IMR-90 (cell line): ENCODE data around the gene CBR1. TPM values are rescaled to one million over a fixed set of nuclear protein-coding genes. Genes with fewer than 3 reads are reported as not detected.

Source experiments
- ATAC-seq: fragments of 200-7000 bp; cut with Tn5 transposase; 2 replicates; pipeline ENCODE4 v1.9.1; 2020; ENCODE audit warnings: low read depth, mild to moderate bottlenecking, moderate library complexity
- BruUV-seq: library from RNA; stranded (reverse); fragments of 400-500 nt; replicated peaks from 2 replicates; lab custom pipeline; 2021; lab: Mats Ljungman, UMichigan
- CTCF ChIA-PET: fragments of 300-600 bp; formaldehyde crosslinking; extraction: SDS; loops from one replicate; lab custom pipeline; 2021; ENCODE audit warnings: antibody characterized with exemption; lab: Yijun Ruan, JAX
- POLR2A ChIA-PET: fragments of 300-600 bp; sonication (Branson Sonifier 250); formaldehyde crosslinking; loops from one replicate; lab custom pipeline; 2022; ENCODE audit warnings: antibody characterized with exemption; ENCODE audit not compliant: unreplicated experiment; lab: Charles Lee
- DNase-seq: peaks from one replicate; pipeline ENCODE4 v3.0.0; 2013
- H2AFZ ChIP-seq: replicated peaks from 2 replicates; pipeline ENCODE3; 2013; ENCODE audit warnings: low read length, mild to moderate bottlenecking; ENCODE audit not compliant: poor library complexity
- H2AK5ac ChIP-seq: 2 replicates; pipeline ENCODE4 v1.6.1; 2013; ENCODE audit warnings: low read depth, low read length, inconsistent platforms
- H2AK9ac ChIP-seq: replicated peaks from 2 replicates; pipeline ENCODE3; 2013; ENCODE audit warnings: mild to moderate bottlenecking, low read depth, low read length, moderate library complexity; ENCODE audit not compliant: poor library complexity
- H2BK120ac ChIP-seq: 2 replicates; pipeline ENCODE4 v1.6.1; 2013; ENCODE audit warnings: low read depth, low read length, inconsistent platforms
- H2BK15ac ChIP-seq: 3 replicates; pipeline ENCODE4 v1.6.1; 2013; ENCODE audit warnings: low read depth, low read length, inconsistent platforms
- H2BK20ac ChIP-seq: 2 replicates; pipeline ENCODE4 v1.6.1; 2013; ENCODE audit warnings: low read depth, mild to moderate bottlenecking, inconsistent platforms, low read length, moderate library complexity
- H2BK5ac ChIP-seq: 2 replicates; pipeline ENCODE4 v1.6.1; 2013; ENCODE audit warnings: mild to moderate bottlenecking, low read depth, low read length, inconsistent platforms; ENCODE audit not compliant: poor library complexity, severe bottlenecking
- H3K14ac ChIP-seq: replicated peaks from 2 replicates; pipeline ENCODE4 v1.6.1; 2013; ENCODE audit warnings: low read depth, low read length, inconsistent platforms
- H3K18ac ChIP-seq: 2 replicates; pipeline ENCODE4 v1.6.1; 2013; ENCODE audit warnings: low read depth, low read length, control low read depth
- H3K23ac ChIP-seq: 2 replicates; pipeline ENCODE4 v1.6.1; 2013; ENCODE audit warnings: low read depth, low read length, inconsistent platforms
- H3K27ac ChIP-seq: 2 replicates; pipeline ENCODE4 v1.5.1; 2013; ENCODE audit warnings: mild to moderate bottlenecking, control low read depth, low read length; ENCODE audit not compliant: insufficient read depth
- H3K27me3 ChIP-seq: 2 replicates; pipeline ENCODE4 v1.6.1; 2013; ENCODE audit warnings: low read length; ENCODE audit not compliant: control insufficient read depth, insufficient read depth
- H3K36me3 ChIP-seq: 2 replicates; pipeline ENCODE4 v1.6.1; 2013; ENCODE audit warnings: low read length, mixed read lengths; ENCODE audit not compliant: control insufficient read depth, insufficient read depth
- H3K4ac ChIP-seq: 2 replicates; pipeline ENCODE4 v1.6.1; 2013; ENCODE audit warnings: low read depth, low read length, inconsistent platforms
- H3K4me1 ChIP-seq: 2 replicates; pipeline ENCODE4 v1.6.1; 2013; ENCODE audit warnings: low read length, mixed read lengths; ENCODE audit not compliant: control insufficient read depth, insufficient read depth
- H3K4me2 ChIP-seq: 2 replicates; pipeline ENCODE4 v1.6.1; 2013; ENCODE audit warnings: low read depth, mild to moderate bottlenecking, control low read depth, low read length, moderate library complexity
- H3K4me3 ChIP-seq: 2 replicates; pipeline ENCODE4 v1.5.1; 2013; ENCODE audit warnings: low read depth, mild to moderate bottlenecking, control low read depth, low read length, moderate library complexity; ENCODE audit not compliant: insufficient read depth
- H3K56ac ChIP-seq: 2 replicates; pipeline ENCODE4 v1.6.1; 2013; ENCODE audit warnings: low read length, inconsistent platforms; ENCODE audit not compliant: insufficient read depth; ENCODE audit errors: extremely low read depth
- H3K79me1 ChIP-seq, 2 experiments: 2 replicates each; pipeline ENCODE4 v1.6.1; 2013; ENCODE audit warnings: low read length in 2 of 2, inconsistent platforms in 1 of 2, low read depth in 1 of 2
- H3K9ac ChIP-seq: 2 replicates; pipeline ENCODE4 v1.6.1; 2013; ENCODE audit warnings: low read depth, low read length, control low read depth
- H3K9me1 ChIP-seq: 2 replicates; pipeline ENCODE4 v1.6.1; 2013; ENCODE audit warnings: low read length, inconsistent platforms; ENCODE audit not compliant: insufficient read depth
- H3K9me3 ChIP-seq: 2 replicates; pipeline ENCODE4 v1.6.1; 2013; ENCODE audit warnings: low read length; ENCODE audit not compliant: control insufficient read depth, insufficient read depth
- H4K20me1 ChIP-seq: 2 replicates; pipeline ENCODE4 v1.6.1; 2013; ENCODE audit warnings: low read length, inconsistent platforms; ENCODE audit not compliant: insufficient read depth
- H4K5ac ChIP-seq: 2 replicates; pipeline ENCODE4 v1.6.1; 2013; ENCODE audit warnings: mild to moderate bottlenecking, low read depth, low read length, control low read depth
- H4K8ac ChIP-seq, 2 experiments: 2 replicates each; pipeline ENCODE4 v1.6.1; 2013; ENCODE audit warnings: low read depth in 2 of 2, low read length in 2 of 2, control low read depth in 1 of 2, inconsistent platforms in 1 of 2
- H4K91ac ChIP-seq: 2 replicates; pipeline ENCODE4 v1.6.1; 2013; ENCODE audit warnings: low read depth, low read length, inconsistent platforms; ENCODE audit not compliant: insufficient read depth
- BHLHE40 ChIP-seq: fragments of 150-350 bp; IDR thresholded peaks from 2 replicates; pipeline ENCODE4 v1.6.1; 2016; ENCODE audit warnings: mild to moderate bottlenecking, low read depth, low read length
- CEBPB ChIP-seq: IDR thresholded peaks from 2 replicates; pipeline ENCODE4 v1.6.1; 2012; ENCODE audit warnings: low read depth, low read length, improper control_type of control experiment
- CHD1 ChIP-seq: IDR thresholded peaks from 2 replicates; pipeline ENCODE4 v1.6.1; 2012; ENCODE audit warnings: low read depth, low read length, improper control_type of control experiment
- CTCF ChIP-seq: conservative IDR thresholded peaks from 2 replicates; pipeline ENCODE4 v1.5.1; 2012; ENCODE audit warnings: mild to moderate bottlenecking, low read depth, low read length, improper control_type of control experiment
- ELK1 ChIP-seq: fragments of 150-350 bp; IDR thresholded peaks from 2 replicates; pipeline ENCODE4 v1.6.1; 2016; ENCODE audit warnings: low read depth, mild to moderate bottlenecking, low read length, moderate library complexity, borderline replicate concordance
- FOS ChIP-seq: fragments of 150-350 bp; IDR thresholded peaks from 2 replicates; pipeline ENCODE4 v1.6.1; 2016; ENCODE audit warnings: low read depth, low read length
- MAFK ChIP-seq: IDR thresholded peaks from 2 replicates; pipeline ENCODE4 v1.6.1; 2012; ENCODE audit warnings: low read depth, low read length, improper control_type of control experiment
- MAZ ChIP-seq: IDR thresholded peaks from 2 replicates; pipeline ENCODE4 v1.6.1; 2012; ENCODE audit warnings: low read depth, mild to moderate bottlenecking, low read length, improper control_type of control experiment, moderate library complexity, borderline replicate concordance
- MXI1 ChIP-seq: IDR thresholded peaks from 2 replicates; pipeline ENCODE4 v1.6.1; 2012; ENCODE audit warnings: low read depth, mild to moderate bottlenecking, low read length, moderate library complexity, borderline replicate concordance
- NFE2L2 ChIP-seq: fragments of 150-350 bp; IDR thresholded peaks from 2 replicates; pipeline ENCODE4 v1.6.1; 2016; ENCODE audit warnings: low read depth, mild to moderate bottlenecking, low read length
- POLR2A ChIP-seq: IDR thresholded peaks from 2 replicates; pipeline ENCODE4 v1.6.1; 2012; ENCODE audit warnings: mild to moderate bottlenecking, low read depth, low read length
- RAD21 ChIP-seq: IDR thresholded peaks from 2 replicates; pipeline ENCODE4 v1.6.1; 2012; ENCODE audit warnings: low read length, improper control_type of control experiment
- RCOR1 ChIP-seq: IDR thresholded peaks from 2 replicates; pipeline ENCODE4 v1.6.1; 2012; ENCODE audit warnings: mild to moderate bottlenecking, low read length, improper control_type of control experiment; ENCODE audit not compliant: insufficient replicate concordance
- RFX5 ChIP-seq: IDR thresholded peaks from 2 replicates; pipeline ENCODE4 v1.8.0; 2012; ENCODE audit warnings: low read depth, mild to moderate bottlenecking, low read length, moderate library complexity
- SMC3 ChIP-seq: fragments of 150-350 bp; IDR thresholded peaks from 2 replicates; pipeline ENCODE4 v1.6.1; 2016; ENCODE audit warnings: low read depth, mild to moderate bottlenecking, antibody characterized with exemption, low read length, moderate library complexity
- USF2 ChIP-seq: fragments of 150-350 bp; IDR thresholded peaks from 2 replicates; pipeline ENCODE4 v1.6.1; 2017; ENCODE audit warnings: mild to moderate bottlenecking, antibody characterized with exemption, low read length, low read depth
- WGBS, 2 experiments: methylation state at CpG; one replicate each; pipeline versions ENCODE4 v1.1.5 to v1.1.7; 2013; ENCODE audit warnings: missing lambda C conversion rate in 2 of 2; ENCODE audit not compliant: insufficient read length in 1 of 2; ENCODE audit errors: extremely low coverage in 2 of 2; 5-methylcytosine and 5-hydroxymethylcytosine counted together
- dilution Hi-C: fragments of 300-500 bp; cut with HindIII; formaldehyde crosslinking; loops from one replicate; pipeline ENCODE4 v1.14.3; 2018; ENCODE audit warnings: low sequenced_read_pairs; ENCODE audit not compliant: unreplicated experiment
- in situ Hi-C: fragments of 300-500 bp; cut with MboI; formaldehyde crosslinking; loops from 3 replicates; pipeline ENCODE4 v1.14.3; 2019; ENCODE audit warnings: low sequenced_read_pairs, inconsistent platforms, mixed read lengths
- intact Hi-C: fragments of 100-400 bp; cut with micrococcal nuclease; formaldehyde crosslinking; loops from 2 replicates; pipeline ENCODE4 v1.10.0; 2022
- polyA plus RNA-seq, 3 experiments: library from polyadenylated mRNA; depleted of rRNA; stranded (reverse); fragments of >200 nt; gene quantifications; 2 replicates each; pipeline ENCODE4 v1.2.3, GENCODE V29; 2012; ENCODE audit warnings: low replicate concordance in 1 of 3
- total RNA-seq: library from RNA; depleted of rRNA; stranded (reverse); fragments of >200 nt; gene quantifications from 2 replicates; pipeline ENCODE4 v1.2.3, GENCODE V29; 2012

Gene CBR1
- total and polyA plus RNA-seq, 2 of the 4 experiments (the other 2 are of a cell fraction): 122 to 222 TPM

GRCh38 chr21:36021251-36021837 lies 48.5 kb upstream of the CBR1 start:
- H2BK15ac ChIP-seq: no peak overlapping the region
- H2BK120ac ChIP-seq: peak overlapping the region; percentile 38; the same call in 1 of the 2 replicates
- peak overlapping the region; percentile 57; the same call in 1 of the 2 replicates for H2AK5ac ChIP-seq
- no peak overlapping the region for H4K5ac ChIP-seq
- H4K91ac ChIP-seq: no peak overlapping the region
- H2AFZ ChIP-seq: no peak overlapping the region
- TF ChIP-seq RCOR1: no peak
- TF ChIP-seq CEBPB: no peak
- TF ChIP-seq RFX5: no peak
- TF ChIP-seq CTCF: no peak
- no peak for TF ChIP-seq NFE2L2
- TF ChIP-seq BHLHE40: no peak
- TF ChIP-seq USF2: no peak
- TF ChIP-seq FOS: no peak
- TF ChIP-seq MAFK: no peak
- no peak for TF ChIP-seq RAD21
- no peak for TF ChIP-seq ELK1
- TF ChIP-seq MXI1: no peak
- no peak for TF ChIP-seq SMC3
- no peak for TF ChIP-seq CHD1
- TF ChIP-seq MAZ: no peak
- TF ChIP-seq POLR2A: no peak
- peaks cover 8% of the 10 kb centered on the region for H3K4me1 ChIP-seq
- H3K4ac ChIP-seq: no peak overlapping the region
- H2BK20ac ChIP-seq: 0 out of 2 replicates have a peak overlapping the region, but pooled peaks have one; percentile 42
- H3K23ac ChIP-seq: no peak overlapping the region
- no peak overlapping the region for H3K4me2 ChIP-seq
- no peak overlapping the region for H3K27ac ChIP-seq
- H3K36me3 ChIP-seq: no peaks in the 10 kb centered on the region
- H3K14ac ChIP-seq: no peak overlapping the region
- H2BK5ac ChIP-seq: no peak overlapping the region
- in situ Hi-C loops (no loop called here), dilution Hi-C loops (no loop called here), intact Hi-C loops (no loop called here)
- peak overlapping the region; percentile 40 for H2AK9ac ChIP-seq
- H3K9ac ChIP-seq: no peak overlapping the region
- no peaks in the 10 kb centered on the region for H3K79me1 ChIP-seq
- no peak overlapping the region for H3K56ac ChIP-seq
- 100% methylated on average over 3 of the region's 11 CpGs; no CpG with 5 or more reads in 1 of the 2 experiments for WGBS, 2 experiments
- no TSS peak for BruUV-seq
- CTCF ChIA-PET: no interaction called here
- no peaks in the 10 kb centered on the region for H4K20me1 ChIP-seq
- no peak overlapping the region for H3K18ac ChIP-seq
- ATAC-seq (no peak), DNase-seq (no peak)
- POLR2A ChIA-PET: no interaction called here
- peaks cover under 1% of the 10 kb centered on the region for H3K27me3 ChIP-seq
- H3K4me3 ChIP-seq: no peak overlapping the region
- no peaks in the 10 kb centered on the region for H3K9me3 ChIP-seq
- no peak overlapping the region for H4K8ac ChIP-seq
- H3K9me1 ChIP-seq: peaks cover 4% of the 10 kb centered on the region; the same call in 1 of the 2 replicates
